HG02571 (cell line): Measurements from ENCODE around the gene REX1BD.
"Not testable (repeated sequence)": the region's sequence is repeated elsewhere in the genome, so short reads cannot be mapped to it uniquely, and the experiment has no call there.

Source experiments
- ATAC-seq: cut with Tn5 transposase; IDR thresholded peaks from one replicate; pipeline ENCODE4 v1.9.1; 2021; ENCODE audit warnings: mild to moderate bottlenecking, moderate library complexity; ENCODE audit not compliant: unreplicated experiment

The REX1BD gene

DNA sequence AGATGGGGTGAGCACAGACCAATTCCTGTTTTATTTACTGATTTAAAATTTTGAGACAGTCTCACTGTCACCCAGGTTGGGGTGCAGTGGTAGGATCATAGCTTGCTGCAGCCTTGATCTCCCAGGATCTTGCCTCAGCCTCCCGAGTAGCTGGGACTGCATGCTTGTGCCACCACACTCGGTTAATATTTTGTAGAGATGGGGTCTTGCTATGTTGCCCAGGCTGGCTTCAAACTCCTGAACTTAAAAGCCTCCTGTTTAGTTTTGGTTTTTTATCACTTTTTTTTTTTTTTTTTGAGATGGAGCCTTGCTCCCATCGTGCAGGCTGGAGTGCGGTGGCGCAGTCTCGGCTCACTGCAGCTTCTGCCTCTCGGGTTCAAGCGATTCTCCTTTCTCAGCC is 12.2 kb upstream of the REX1BD start:
- ATAC-seq, result no peak

DNA sequence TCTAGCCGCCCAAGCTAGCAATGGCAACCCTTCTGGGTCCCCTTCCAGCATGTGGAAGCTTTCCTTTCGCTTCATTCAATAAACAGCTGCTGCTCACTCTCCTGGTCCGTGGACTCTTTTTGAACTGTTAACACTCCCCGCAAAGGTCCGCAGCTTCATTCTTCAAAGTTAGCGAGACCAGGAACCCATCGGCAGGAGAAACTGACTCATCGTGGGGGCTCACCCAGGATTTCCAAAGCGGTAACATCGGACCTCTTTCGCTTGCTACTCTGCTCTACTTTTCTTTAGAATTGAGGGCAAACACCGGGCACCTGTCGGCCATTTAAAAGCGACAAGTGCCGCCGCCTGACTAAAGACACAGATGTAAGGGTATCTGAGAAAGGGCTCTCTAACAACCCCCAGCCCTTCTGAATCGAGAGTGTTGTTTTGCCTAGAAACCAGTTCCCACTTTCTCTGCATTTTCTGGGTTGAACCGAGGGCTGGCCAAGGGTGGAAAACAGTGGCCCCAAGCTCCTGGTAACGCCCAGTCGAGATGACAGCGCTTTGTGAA is 11.2 kb upstream of the REX1BD start:
- no peak for ATAC-seq

DNA sequence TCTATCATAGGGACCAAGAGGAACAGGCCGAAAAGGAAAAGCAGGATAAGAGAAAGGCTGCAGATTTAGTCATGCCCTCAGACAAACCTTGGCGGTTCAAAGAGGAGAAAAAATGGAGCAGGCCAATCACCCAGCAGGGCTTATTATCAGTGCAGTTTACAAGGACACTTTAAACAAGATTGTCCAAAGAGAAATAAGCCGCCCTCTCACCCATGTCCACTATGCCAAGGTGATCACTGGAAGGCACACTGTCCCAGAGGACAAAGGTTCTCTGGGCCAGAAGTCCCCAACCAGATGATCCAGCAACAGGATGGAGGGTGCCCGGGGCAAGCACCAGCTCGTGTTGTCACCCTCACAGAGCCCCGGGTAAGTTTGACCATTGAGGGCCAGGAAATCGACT is 8.3 kb upstream of the REX1BD start:
- no peak for ATAC-seq

GRCh38 chr19:18586306-18586705 is 2.3 kb upstream of the REX1BD start:
- no peak for ATAC-seq

GRCh38 chr19:18587561-18587960 is 1.0 kb upstream of the REX1BD start:
- no peak for ATAC-seq

GRCh38 chr19:18587962-18588610 is 512 bp upstream of the REX1BD start:
- ATAC-seq, result no peak

GRCh38 chr19:18589380-18590272 is 1.0 kb downstream of the REX1BD start:
- peak; percentile 25 for ATAC-seq

- ATAC-seq, result no peak
These were observed 2.0 kb downstream of the REX1BD start for GRCh38 chr19:18590273-18591272.

- ATAC-seq, result no peak
These were observed 3.3 kb downstream of the REX1BD start for GRCh38 chr19:18591735-18592385.

DNA sequence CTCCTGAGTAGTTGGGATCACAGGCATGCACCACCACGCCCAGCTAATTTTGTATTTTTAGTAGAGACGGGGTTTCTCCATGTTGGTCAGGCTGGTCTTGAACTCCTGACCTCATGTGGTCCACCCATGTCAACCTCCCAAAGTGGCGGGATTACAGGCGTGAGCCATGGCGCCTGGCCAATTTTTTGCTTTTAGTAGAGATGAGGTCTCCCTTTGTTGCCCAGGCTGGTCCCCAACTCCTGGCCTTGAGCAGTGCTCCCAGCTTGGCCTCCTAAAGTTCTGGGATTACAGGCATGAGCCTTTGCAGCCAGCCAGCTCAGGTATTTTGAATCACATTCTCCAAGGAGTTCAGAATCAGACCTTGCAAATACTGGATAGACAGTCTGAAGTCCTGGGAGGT is 4.1 kb downstream of the REX1BD start:
- ATAC-seq, result not testable (repeated sequence)

DNA sequence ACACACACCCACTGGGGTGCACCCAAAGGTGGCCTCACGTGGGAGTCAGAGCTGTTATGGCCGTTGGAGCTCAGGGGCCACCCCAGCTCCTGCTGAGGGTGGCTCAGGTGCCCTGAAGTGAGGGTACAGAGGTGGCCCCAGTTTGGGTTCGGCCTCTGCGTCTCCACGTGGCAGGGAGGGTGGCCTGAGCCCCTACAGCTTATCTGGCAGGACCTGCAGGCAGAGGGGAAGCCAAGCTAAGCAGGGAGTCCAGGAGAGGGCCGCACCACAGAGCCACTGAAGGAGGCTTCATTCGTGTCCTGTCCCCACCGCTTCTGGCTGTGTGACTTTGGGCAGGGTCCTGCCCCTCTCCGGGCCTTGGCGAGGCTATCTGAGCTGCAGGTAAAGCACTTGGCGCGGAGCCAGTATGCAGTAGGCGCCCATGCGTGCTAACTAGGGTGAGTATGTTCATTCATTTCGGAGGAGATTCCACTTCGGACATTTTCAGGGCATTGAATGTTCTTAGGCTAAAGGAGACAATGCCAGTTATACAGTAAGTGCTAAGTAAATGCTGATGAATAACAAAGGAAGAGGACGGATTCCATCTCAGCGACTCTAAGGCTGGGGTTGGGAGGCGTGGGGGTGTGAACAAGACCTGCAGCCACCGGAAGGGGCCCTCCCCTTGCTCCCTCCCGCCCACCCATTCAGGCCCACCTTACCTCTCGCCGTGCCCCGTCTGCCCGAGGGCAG is 4.9 kb downstream of the REX1BD start:
- no peak for ATAC-seq

DNA sequence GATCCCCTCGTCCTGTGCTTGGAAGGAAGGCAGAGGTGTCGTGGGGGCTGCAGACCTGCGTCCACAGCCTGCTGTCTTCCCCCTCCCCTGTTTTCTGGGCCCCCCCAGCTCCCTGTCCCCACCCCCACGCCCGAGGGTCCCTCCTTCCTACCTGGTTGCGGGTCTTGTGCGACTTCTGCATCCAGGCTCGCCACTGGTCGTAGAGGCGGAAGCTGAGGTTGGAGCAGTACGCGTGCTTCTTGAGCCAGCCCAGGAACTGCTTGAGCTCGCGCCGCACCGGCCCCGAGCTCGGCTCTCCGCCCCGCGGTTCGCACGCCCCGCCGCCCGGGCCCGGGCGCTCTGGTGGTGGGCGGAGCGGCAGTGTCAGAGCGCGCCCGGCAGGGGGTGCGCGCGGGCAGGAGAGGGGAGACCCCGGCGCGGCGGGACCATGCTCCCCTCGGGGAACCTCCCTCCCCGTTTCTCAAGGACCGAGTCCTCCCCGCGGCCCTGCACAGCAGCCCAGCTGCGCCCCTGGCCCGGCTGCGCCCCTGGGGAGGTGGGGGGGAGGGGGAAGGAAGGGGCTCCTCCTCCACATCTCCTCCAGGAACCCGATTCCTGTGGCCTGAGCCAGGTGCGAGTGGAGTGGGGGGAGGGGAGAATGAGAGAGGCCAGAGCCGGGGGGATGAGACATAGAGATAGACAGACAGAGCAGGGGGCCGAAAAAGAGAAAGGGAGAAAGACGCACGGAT is 5.7 kb downstream of the REX1BD start:
- no peak for ATAC-seq

GRCh38 chr19:18594824-18595373 is 6.3 kb downstream of the REX1BD start:
- ATAC-seq, result no peak

DNA sequence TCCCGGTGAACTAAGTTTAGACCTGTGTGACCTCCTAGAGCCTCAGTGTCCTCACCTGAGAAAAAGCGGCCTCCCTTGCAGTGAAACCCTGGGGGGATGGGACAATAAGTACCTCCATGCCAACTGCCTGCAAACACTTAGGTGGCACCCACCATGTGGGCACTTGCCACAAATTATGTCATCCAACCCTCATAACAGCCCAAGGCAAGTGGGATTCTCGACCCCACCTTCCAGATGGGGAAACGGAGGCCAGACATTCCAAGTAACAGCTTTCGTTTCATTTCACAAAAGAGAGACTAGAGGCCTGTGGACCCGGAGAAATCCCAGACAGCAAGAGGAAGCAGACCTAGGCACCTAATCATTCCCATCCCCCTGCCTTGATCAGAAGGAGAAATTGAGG is 6.9 kb downstream of the REX1BD start:
- no peak for ATAC-seq

DNA sequence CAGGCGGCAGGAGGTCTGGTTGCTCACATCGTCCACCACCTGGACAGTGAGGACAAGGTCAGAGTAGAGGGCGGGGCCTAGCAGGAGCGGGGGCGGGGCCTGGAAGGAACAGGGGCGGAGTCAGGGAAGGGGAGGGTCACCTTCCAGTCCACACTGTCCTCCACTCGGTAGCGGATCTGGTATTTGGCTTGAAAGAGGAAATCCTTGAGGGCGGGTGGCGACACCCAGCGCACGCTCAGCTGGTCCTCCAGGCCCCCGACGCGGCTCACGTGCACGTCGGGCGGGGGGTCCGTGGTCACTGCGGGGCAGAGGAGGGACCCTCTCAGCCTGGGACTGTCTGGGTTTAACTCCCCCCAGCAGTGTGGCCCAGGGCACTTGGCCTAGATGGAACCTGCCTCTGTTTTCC is 8.2 kb downstream of the REX1BD start:
- no peak for ATAC-seq

DNA sequence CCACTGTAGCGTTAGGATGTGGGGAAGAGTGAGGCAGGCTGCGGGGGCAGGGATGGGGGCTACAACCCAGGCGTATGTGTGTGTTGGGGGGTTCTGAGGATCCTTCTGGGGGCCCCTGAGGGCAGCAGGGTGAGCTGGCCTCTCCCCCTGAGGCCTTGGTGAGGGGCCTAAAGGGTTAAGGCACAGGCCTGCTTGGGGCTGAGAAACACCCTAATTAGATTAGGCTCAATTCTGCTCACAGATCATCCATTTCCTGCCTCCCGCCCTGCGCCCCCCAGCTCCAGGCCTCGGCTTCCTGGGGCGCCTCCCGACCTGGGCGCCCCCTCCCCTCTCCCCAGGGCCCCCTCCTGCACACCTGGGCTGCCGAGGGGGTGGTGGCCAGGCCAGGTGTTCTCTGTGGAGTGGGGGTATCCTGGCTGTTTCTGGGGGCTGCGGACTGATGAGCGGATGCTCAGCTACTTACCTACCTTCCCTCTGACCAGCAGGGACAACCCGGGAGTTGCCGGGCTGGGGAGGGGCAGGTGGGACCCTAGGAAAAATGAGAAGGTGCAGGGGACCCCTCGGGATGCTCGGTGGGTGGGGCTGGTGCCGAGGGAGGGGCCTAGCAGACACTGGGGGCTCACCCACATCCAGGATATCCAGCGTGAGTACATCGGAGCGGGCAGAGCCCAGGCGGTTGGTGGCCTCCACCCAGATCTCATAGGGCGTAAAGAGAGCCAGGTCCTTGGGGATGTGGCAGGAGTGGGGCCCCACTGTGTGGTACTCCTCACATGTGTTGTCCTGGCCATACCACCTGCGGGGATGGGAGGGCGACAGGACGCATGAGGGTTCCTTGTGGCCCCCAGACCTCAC is 9.4 kb downstream of the REX1BD start:
- ATAC-seq, result no peak

- ATAC-seq, result no peak
These were observed 10.9 kb downstream of the REX1BD start for GRCh38 chr19:18599485-18599884.
